Trophoblast cell (in vitro differentiated cells and primary cell): Measurements from ENCODE around the gene CCDC126.
"Not testable (repeated sequence)": the region's sequence is repeated elsewhere in the genome, so short reads cannot be mapped to it uniquely, and the experiment has no call there.

Experiments used
- DNase-seq, 2 donors: peaks; one replicate each; pipeline ENCODE4 v3.0.0-alpha.2; 2016
- H2AFZ ChIP-seq: 2 replicates; pipeline ENCODE4 v1.6.1; 2013; ENCODE audit warnings: low read length, moderate library complexity, mild to moderate bottlenecking; ENCODE audit not compliant: insufficient read depth, poor library complexity
- H2AK5ac ChIP-seq: 2 replicates; pipeline ENCODE4 v1.6.1; 2013; ENCODE audit warnings: mild to moderate bottlenecking, low read length
- H2BK120ac ChIP-seq: 2 replicates; pipeline ENCODE4 v1.6.1; 2013; ENCODE audit warnings: low read length, mild to moderate bottlenecking, moderate library complexity; ENCODE audit not compliant: insufficient read depth, poor library complexity
- H2BK12ac ChIP-seq: 2 replicates; pipeline ENCODE4 v1.6.1; 2013; ENCODE audit warnings: mild to moderate bottlenecking, low read length, moderate library complexity
- H2BK5ac ChIP-seq: 2 replicates; pipeline ENCODE4 v1.6.1; 2013; ENCODE audit warnings: low read length, low read depth, moderate library complexity, mild to moderate bottlenecking; ENCODE audit not compliant: poor library complexity
- H3K14ac ChIP-seq: 2 replicates; pipeline ENCODE4 v1.6.1; 2013; ENCODE audit warnings: mild to moderate bottlenecking, low read length
- H3K18ac ChIP-seq: 2 replicates; pipeline ENCODE4 v1.6.1; 2013; ENCODE audit warnings: mild to moderate bottlenecking, low read length
- H3K23ac ChIP-seq: 2 replicates; pipeline ENCODE4 v1.6.1; 2013; ENCODE audit warnings: low read length
- H3K27ac ChIP-seq: 2 replicates; pipeline ENCODE4 v1.5.1; 2013; ENCODE audit warnings: low read depth, mild to moderate bottlenecking, inconsistent platforms, low read length, moderate library complexity
- H3K27me3 ChIP-seq: 2 replicates; pipeline ENCODE4 v1.6.1; 2013; ENCODE audit warnings: inconsistent platforms, mild to moderate bottlenecking, low read length, moderate library complexity; ENCODE audit not compliant: insufficient read depth
- H3K36me3 ChIP-seq, 2 experiments: 1 replicate in 1 of 2; 2 replicates in 1 of 2; pipeline ENCODE4 v1.6.1; 2013; ENCODE audit warnings: low read length in 2 of 2, mild to moderate bottlenecking in 2 of 2, moderate library complexity in 1 of 2; ENCODE audit not compliant: insufficient read depth in 2 of 2, control insufficient read depth in 1 of 2
- H3K4ac ChIP-seq: 2 replicates; pipeline ENCODE4 v1.6.1; 2013; ENCODE audit warnings: low read depth, mild to moderate bottlenecking, low read length, moderate library complexity
- H3K4me1 ChIP-seq, 2 experiments: 1 replicate in 1 of 2; 2 replicates in 1 of 2; pipeline ENCODE4 v1.6.1; 2013; ENCODE audit warnings: low read length in 2 of 2, mild to moderate bottlenecking in 2 of 2, moderate library complexity in 1 of 2; ENCODE audit not compliant: insufficient read depth in 2 of 2, control insufficient read depth in 1 of 2
- H3K4me2 ChIP-seq: 2 replicates; pipeline ENCODE4 v1.6.1; 2013; ENCODE audit warnings: inconsistent platforms, mild to moderate bottlenecking, low read length, moderate library complexity
- H3K4me3 ChIP-seq: 2 replicates; pipeline ENCODE4 v1.5.1; 2013; ENCODE audit warnings: mild to moderate bottlenecking, low read depth, low read length, inconsistent platforms
- H3K79me1 ChIP-seq: one replicate; pipeline ENCODE4 v1.6.1; 2013; ENCODE audit warnings: low read length
- H3K79me2 ChIP-seq: 2 replicates; pipeline ENCODE4 v1.6.1; 2013; ENCODE audit warnings: low read length, mild to moderate bottlenecking; ENCODE audit not compliant: control insufficient read depth, insufficient read depth, poor library complexity
- H3K9ac ChIP-seq: 2 replicates; pipeline ENCODE4 v1.6.1; 2013; ENCODE audit warnings: mild to moderate bottlenecking, low read length
- H3K9me3 ChIP-seq: 2 replicates; pipeline ENCODE4 v1.6.1; 2013; ENCODE audit warnings: low read depth, mild to moderate bottlenecking, control low read depth, inconsistent platforms, low read length; ENCODE audit not compliant: insufficient read depth
- H4K12ac ChIP-seq: 2 replicates; pipeline ENCODE4 v1.6.1; 2013; ENCODE audit warnings: low read depth, mild to moderate bottlenecking, low read length, moderate library complexity
- H4K8ac ChIP-seq: 2 replicates; pipeline ENCODE4 v1.6.1; 2013; ENCODE audit warnings: low read depth, mild to moderate bottlenecking, low read length, moderate library complexity
- H4K91ac ChIP-seq: one replicate; pipeline ENCODE4 v1.6.1; 2013; ENCODE audit warnings: low read depth, mild to moderate bottlenecking, low read length, moderate library complexity
- WGBS: extraction: QIAGEN DNeasy Blood & Tissue Kit; methylation state at CpG from one replicate; pipeline ENCODE4 v1.1.7; 2013; ENCODE audit warnings: missing lambda C conversion rate; ENCODE audit not compliant: insufficient read length, insufficient coverage; ENCODE audit errors: extremely low coverage; 5-methylcytosine and 5-hydroxymethylcytosine counted together

Gene CCDC126

GRCh38 chr7:23684041-23684440 lies 86.9 kb downstream of the CCDC126 start:
- not testable (repeated sequence) for H2BK12ac ChIP-seq, H3K4me1 ChIP-seq, H2BK120ac ChIP-seq, H2AFZ ChIP-seq, H3K4ac ChIP-seq, H3K18ac ChIP-seq, H3K27ac ChIP-seq, H3K23ac ChIP-seq, H2AK5ac ChIP-seq, H3K27me3 ChIP-seq, H4K8ac ChIP-seq, H3K14ac ChIP-seq, H3K79me2 ChIP-seq, H3K9ac ChIP-seq, H3K4me2 ChIP-seq, H4K12ac ChIP-seq, H3K9me3 ChIP-seq, H3K36me3 ChIP-seq, H3K79me1 ChIP-seq, H4K91ac ChIP-seq, DNase-seq, H3K4me3 ChIP-seq, H2BK5ac ChIP-seq
- WGBS: no CpG with 5 or more reads among the region's 6 CpGs

GRCh38 chr7:23685731-23686130 lies 88.5 kb downstream of the CCDC126 start:
- H2AK5ac ChIP-seq: no peak overlapping the region
- H3K4ac ChIP-seq: no peak overlapping the region
- peaks cover 4% of the 10 kb centered on the region for H3K79me2 ChIP-seq
- no peak overlapping the region for H4K12ac ChIP-seq
- no peak overlapping the region for H4K8ac ChIP-seq
- no peak overlapping the region for H2AFZ ChIP-seq
- no peak for DNase-seq
- H4K91ac ChIP-seq: no peak overlapping the region
- no peak overlapping the region for H2BK120ac ChIP-seq
- no peak overlapping the region for H3K4me3 ChIP-seq
- peaks cover 0 to 3% of the 10 kb centered on the region in 2 experiments for H3K36me3 ChIP-seq
- no peak overlapping the region for H3K23ac ChIP-seq
- H3K9ac ChIP-seq: no peak overlapping the region
- H2BK12ac ChIP-seq: no peak overlapping the region
- no peak overlapping the region for H3K4me2 ChIP-seq
- H3K27me3 ChIP-seq: no peaks in the 10 kb centered on the region
- H3K14ac ChIP-seq: no peak overlapping the region
- H3K18ac ChIP-seq: no peak overlapping the region
- H3K4me1 ChIP-seq: peaks cover 3 to 4% of the 10 kb centered on the region in 2 experiments
- H3K79me1 ChIP-seq: no peaks in the 10 kb centered on the region
- H2BK5ac ChIP-seq: no peak overlapping the region
- WGBS: no CpG with 5 or more reads among the region's 3 CpGs
- H3K27ac ChIP-seq: no peak overlapping the region
- no peaks in the 10 kb centered on the region for H3K9me3 ChIP-seq

GRCh38 chr7:23687011-23687410 lies 89.8 kb downstream of the CCDC126 start:
- no peak overlapping the region for H3K14ac ChIP-seq
- H3K4ac ChIP-seq: no peak overlapping the region
- no peak overlapping the region for H2AFZ ChIP-seq
- H3K4me1 ChIP-seq: peaks cover 0 to 6% of the 10 kb centered on the region in 2 experiments
- no peak overlapping the region for H2BK120ac ChIP-seq
- no peaks in the 10 kb centered on the region for H3K27me3 ChIP-seq
- no peak overlapping the region for H3K18ac ChIP-seq
- no peak overlapping the region for H3K4me3 ChIP-seq
- no peak overlapping the region for H2BK12ac ChIP-seq
- H3K23ac ChIP-seq: no peak overlapping the region
- no peaks in the 10 kb centered on the region for H3K79me1 ChIP-seq
- no peak overlapping the region for H2AK5ac ChIP-seq
- no CpG with 5 or more reads among the region's 2 CpGs for WGBS
- H4K91ac ChIP-seq: no peak overlapping the region
- peak; percentile 33 to 74 for DNase-seq
- no peak overlapping the region for H2BK5ac ChIP-seq
- no peak overlapping the region for H4K12ac ChIP-seq
- no peak overlapping the region for H3K9ac ChIP-seq
- no peak overlapping the region for H4K8ac ChIP-seq
- H3K4me2 ChIP-seq: no peak overlapping the region
- H3K9me3 ChIP-seq: no peaks in the 10 kb centered on the region
- H3K79me2 ChIP-seq: no peaks in the 10 kb centered on the region
- no peak overlapping the region for H3K27ac ChIP-seq
- peaks cover 0 to 2% of the 10 kb centered on the region in 2 experiments for H3K36me3 ChIP-seq

GRCh38 chr7:23689165-23689564 lies 92.0 kb downstream of the CCDC126 start:
- Histone ChIP-seq H4K12ac (no peak overlapping the region), H2BK120ac (no peak overlapping the region), H3K36me3 (peaks cover 0 to 1% of the 10 kb centered on the region in 2 experiments), H4K8ac (no peak overlapping the region), H3K4me2 (no peak overlapping the region), H3K27me3 (no peaks in the 10 kb centered on the region), H4K91ac (no peak overlapping the region), H3K79me2 (no peaks in the 10 kb centered on the region), H3K23ac (no peak overlapping the region), H2AFZ (no peak overlapping the region), H3K4ac (no peak overlapping the region), H3K18ac (no peak overlapping the region), H2AK5ac (no peak overlapping the region), H3K4me1 (peaks cover 0 to 6% of the 10 kb centered on the region in 2 experiments), H3K9ac (no peak overlapping the region), H3K9me3 (no peaks in the 10 kb centered on the region), H3K79me1 (no peaks in the 10 kb centered on the region), H2BK5ac (no peak overlapping the region), H3K4me3 (no peak overlapping the region), H3K27ac (no peak overlapping the region), H3K14ac (no peak overlapping the region), H2BK12ac (no peak overlapping the region)
- DNase-seq: no peak
- no CpG with 5 or more reads among the region's 4 CpGs for WGBS
